ENCODE measurements around the gene PPFIBP2. TPM values are rescaled to one million over a fixed set of nuclear protein-coding genes. Genes with fewer than 3 reads are reported as not detected.

PPFIBP2 gene
- total and polyA plus RNA-seq, 2 of the 13 experiments (the other 11 are each of a cell fraction or from before 2014, with no cell fraction given) = 15.0 to 52.5 TPM

- TF ChIP-seq, protein P1, sequence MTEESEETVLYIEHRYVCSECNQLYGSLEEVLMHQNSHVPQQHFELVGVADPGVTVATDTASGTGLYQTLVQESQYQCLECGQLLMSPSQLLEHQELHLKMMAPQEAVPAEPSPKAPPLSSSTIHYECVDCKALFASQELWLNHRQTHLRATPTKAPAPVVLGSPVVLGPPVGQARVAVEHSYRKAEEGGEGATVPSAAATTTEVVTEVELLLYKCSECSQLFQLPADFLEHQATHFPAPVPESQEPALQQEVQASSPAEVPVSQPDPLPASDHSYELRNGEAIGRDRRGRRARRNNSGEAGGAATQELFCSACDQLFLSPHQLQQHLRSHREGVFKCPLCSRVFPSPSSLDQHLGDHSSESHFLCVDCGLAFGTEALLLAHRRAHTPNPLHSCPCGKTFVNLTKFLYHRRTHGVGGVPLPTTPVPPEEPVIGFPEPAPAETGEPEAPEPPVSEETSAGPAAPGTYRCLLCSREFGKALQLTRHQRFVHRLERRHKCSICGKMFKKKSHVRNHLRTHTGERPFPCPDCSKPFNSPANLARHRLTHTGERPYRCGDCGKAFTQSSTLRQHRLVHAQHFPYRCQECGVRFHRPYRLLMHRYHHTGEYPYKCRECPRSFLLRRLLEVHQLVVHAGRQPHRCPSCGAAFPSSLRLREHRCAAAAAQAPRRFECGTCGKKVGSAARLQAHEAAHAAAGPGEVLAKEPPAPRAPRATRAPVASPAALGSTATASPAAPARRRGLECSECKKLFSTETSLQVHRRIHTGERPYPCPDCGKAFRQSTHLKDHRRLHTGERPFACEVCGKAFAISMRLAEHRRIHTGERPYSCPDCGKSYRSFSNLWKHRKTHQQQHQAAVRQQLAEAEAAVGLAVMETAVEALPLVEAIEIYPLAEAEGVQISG (CRISPR knock-in tag; IDR thresholded peaks at IDR 0.05) = peak; percentile 61; the same call in 1 of the 2 replicates
- TF ChIP-seq, protein P2, sequence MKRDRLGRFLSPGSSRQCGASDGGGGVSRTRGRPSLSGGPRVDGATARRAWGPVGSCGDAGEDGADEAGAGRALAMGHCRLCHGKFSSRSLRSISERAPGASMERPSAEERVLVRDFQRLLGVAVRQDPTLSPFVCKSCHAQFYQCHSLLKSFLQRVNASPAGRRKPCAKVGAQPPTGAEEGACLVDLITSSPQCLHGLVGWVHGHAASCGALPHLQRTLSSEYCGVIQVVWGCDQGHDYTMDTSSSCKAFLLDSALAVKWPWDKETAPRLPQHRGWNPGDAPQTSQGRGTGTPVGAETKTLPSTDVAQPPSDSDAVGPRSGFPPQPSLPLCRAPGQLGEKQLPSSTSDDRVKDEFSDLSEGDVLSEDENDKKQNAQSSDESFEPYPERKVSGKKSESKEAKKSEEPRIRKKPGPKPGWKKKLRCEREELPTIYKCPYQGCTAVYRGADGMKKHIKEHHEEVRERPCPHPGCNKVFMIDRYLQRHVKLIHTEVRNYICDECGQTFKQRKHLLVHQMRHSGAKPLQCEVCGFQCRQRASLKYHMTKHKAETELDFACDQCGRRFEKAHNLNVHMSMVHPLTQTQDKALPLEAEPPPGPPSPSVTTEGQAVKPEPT (CRISPR knock-in tag; IDR thresholded peaks at IDR 0.05; ENCODE audit: low read depth) = no peak
- TF ChIP-seq, protein P3, sequence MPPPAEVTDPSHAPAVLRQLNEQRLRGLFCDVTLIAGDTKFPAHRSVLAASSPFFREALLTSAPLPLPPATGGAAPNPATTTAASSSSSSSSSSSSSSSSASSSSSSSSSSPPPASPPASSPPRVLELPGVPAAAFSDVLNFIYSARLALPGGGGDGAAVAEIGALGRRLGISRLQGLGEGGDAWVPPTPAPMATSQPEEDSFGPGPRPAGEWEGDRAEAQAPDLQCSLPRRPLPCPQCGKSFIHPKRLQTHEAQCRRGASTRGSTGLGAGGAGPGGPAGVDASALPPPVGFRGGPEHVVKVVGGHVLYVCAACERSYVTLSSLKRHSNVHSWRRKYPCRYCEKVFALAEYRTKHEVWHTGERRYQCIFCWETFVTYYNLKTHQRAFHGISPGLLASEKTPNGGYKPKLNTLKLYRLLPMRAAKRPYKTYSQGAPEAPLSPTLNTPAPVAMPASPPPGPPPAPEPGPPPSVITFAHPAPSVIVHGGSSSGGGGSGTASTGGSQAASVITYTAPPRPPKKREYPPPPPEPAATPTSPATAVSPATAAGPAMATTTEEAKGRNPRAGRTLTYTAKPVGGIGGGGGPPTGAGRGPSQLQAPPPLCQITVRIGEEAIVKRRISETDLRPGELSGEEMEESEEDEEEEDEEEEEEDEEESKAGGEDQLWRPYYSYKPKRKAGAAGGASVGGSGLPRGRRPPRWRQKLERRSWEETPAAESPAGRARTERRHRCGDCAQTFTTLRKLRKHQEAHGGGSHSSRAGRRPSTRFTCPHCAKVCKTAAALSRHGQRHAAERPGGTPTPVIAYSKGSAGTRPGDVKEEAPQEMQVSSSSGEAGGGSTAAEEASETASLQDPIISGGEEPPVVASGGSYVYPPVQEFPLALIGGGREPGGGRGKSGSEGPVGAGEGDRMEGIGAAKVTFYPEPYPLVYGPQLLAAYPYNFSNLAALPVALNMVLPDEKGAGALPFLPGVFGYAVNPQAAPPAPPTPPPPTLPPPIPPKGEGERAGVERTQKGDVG (CRISPR knock-in tag; IDR thresholded peaks at IDR 0.05; ENCODE audit: borderline replicate concordance) = no peak
- TF ChIP-seq ZNF607 (CRISPR knock-in tag; IDR thresholded peaks at IDR 0.05; ENCODE audit: borderline replicate concordance) = peak; percentile 71; the same call in 1 of the 2 replicates
- TF ChIP-seq HNF1A (IDR thresholded peaks at IDR 0.05; ENCODE audit: low read depth) = peak; percentile 67; the same call in 1 of the 2 replicates
- TF ChIP-seq HNF1A (CRISPR knock-in tag; IDR thresholded peaks at IDR 0.05; ENCODE audit: borderline replicate concordance) = no peak
- TF ChIP-seq ZNF451 (CRISPR knock-in tag; IDR thresholded peaks at IDR 0.05) = no peak
- no peak for TF ChIP-seq ZNF430 (CRISPR knock-in tag; IDR thresholded peaks at IDR 0.05)
- no peak for TF ChIP-seq MZF1 (CRISPR knock-in tag; IDR thresholded peaks at IDR 0.05; ENCODE audit: borderline replicate concordance)
- TF ChIP-seq GATAD1 (CRISPR knock-in tag; IDR thresholded peaks at IDR 0.05) = no peak
- no peak for TF ChIP-seq XRCC5 (optimal IDR thresholded peaks at IDR 0.05; ENCODE audit: low read length)
- no peak for TF ChIP-seq CHD4 (IDR thresholded peaks at IDR 0.05; ENCODE audit: borderline replicate concordance, low read length)
- TF ChIP-seq ATF7 (IDR thresholded peaks at IDR 0.05) = no peak
- TF ChIP-seq ATF7 (CRISPR knock-in tag; IDR thresholded peaks at IDR 0.05) = no peak
- TF ChIP-seq ZNF768 (CRISPR knock-in tag; IDR thresholded peaks at IDR 0.05) = no peak
- TF ChIP-seq NCOA5 (CRISPR knock-in tag; IDR thresholded peaks at IDR 0.05) = no peak
These were observed 58.4 kb downstream of the PPFIBP2 start (continued) for GRCh38 chr11:7572001-7572712.
